AG04450 (cell line): ENCODE data around the gene TAB3. TPM values are rescaled to one million over a fixed set of nuclear protein-coding genes. Genes with fewer than 3 reads are reported as not detected.

Experiments
- CTCF ChIA-PET: fragments of 300-600, 350-600 bp; formaldehyde crosslinking; extraction: SDS; loops from one replicate; lab custom pipeline; 2022; ENCODE audit warnings: antibody characterized with exemption, inconsistent platforms; lab: Charles Lee
- POLR2A ChIA-PET: fragments of 350-600 bp; formaldehyde crosslinking; extraction: SDS; loops from one replicate; lab custom pipeline; 2021; ENCODE audit warnings: antibody characterized with exemption, inconsistent platforms; lab: Yijun Ruan, JAX
- DNase-seq: peaks from one replicate; pipeline ENCODE4 v3.0.0-alpha.2; 2011; ENCODE audit warnings: low read depth, low spot score
- H3K27ac ChIP-seq: one replicate; pipeline ENCODE4 v1.5.1; 2012; ENCODE audit warnings: low read depth, low read length, control low read depth
- H3K27me3 ChIP-seq: one replicate; pipeline ENCODE4 v1.6.0; 2012; ENCODE audit warnings: low read length; ENCODE audit not compliant: control insufficient read depth, insufficient read depth
- H3K4me3 ChIP-seq: 2 replicates; pipeline ENCODE4 v1.5.1; 2011; ENCODE audit warnings: mild to moderate bottlenecking, low read depth, low read length, control low read depth
- H3K9me3 ChIP-seq: 2 replicates; pipeline ENCODE4 v1.5.1; 2012; ENCODE audit warnings: low read length; ENCODE audit not compliant: control insufficient read depth, insufficient read depth
- polyA plus RNA-seq: library from polyadenylated mRNA; depleted of rRNA; stranded (reverse); fragments of >200 nt; gene quantifications from 2 replicates; pipeline ENCODE4 v1.2.3, GENCODE V29; 2011
- TF ChIP-seq, protein P1 (sequence below): IDR thresholded peaks from 2 replicates; pipeline ENCODE4 v1.5.1; 2011; ENCODE audit warnings: low read depth, low read length, control low read depth, inconsistent platforms

The TAB3 gene
- polyA plus RNA-seq, 1 experiment, result 14.9 TPM

DNA sequence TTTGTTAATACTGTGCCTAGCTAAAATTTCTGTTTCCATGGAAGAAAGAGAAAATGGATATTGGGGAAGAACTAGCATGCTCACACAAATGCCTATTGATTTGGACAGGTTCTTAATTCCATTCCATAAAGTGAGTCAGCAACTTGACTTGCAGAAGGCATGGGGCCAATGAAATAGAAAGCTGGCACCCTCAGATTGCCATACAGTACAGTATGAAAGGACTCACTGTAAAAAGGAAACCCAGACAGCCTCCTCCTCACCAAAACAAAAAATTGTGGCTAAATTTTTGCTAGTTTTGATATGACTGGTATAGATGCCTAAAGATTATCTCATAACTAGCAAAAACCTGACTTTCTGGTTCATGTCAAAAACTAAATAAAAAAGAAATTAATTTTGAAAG is 11.2 kb upstream of the TAB3 start:
- no peak overlapping the region for H3K27ac ChIP-seq
- POLR2A ChIA-PET, result no interaction called here
- no peak for DNase-seq

DNA sequence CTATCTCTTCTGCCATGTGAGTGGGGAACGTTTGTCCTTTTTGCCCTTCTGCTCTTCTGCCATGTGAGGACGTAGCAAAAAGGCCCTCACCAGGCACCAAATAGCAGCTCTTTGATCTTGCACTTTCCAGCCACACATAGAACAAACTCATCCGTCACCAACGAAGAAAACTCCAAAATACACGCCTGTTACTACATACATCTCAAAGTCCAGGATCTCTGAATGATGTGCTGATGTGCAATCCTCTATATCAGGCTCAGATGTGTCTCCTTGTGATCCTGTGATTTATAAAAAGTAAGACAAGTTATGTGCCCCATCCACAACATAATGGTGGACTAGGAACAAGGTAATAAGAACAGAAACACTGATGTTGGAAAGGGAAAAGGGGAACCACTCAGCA is 9.8 kb upstream of the TAB3 start:
- no peaks in the 10 kb centered on the region for H3K9me3 ChIP-seq
- ChIA-PET CTCF (no interaction called here), POLR2A (no interaction called here)
- DNase-seq, result no peak
- H3K27me3 ChIP-seq, result peaks cover 2% of the 10 kb centered on the region
- TF ChIP-seq, protein P1, sequence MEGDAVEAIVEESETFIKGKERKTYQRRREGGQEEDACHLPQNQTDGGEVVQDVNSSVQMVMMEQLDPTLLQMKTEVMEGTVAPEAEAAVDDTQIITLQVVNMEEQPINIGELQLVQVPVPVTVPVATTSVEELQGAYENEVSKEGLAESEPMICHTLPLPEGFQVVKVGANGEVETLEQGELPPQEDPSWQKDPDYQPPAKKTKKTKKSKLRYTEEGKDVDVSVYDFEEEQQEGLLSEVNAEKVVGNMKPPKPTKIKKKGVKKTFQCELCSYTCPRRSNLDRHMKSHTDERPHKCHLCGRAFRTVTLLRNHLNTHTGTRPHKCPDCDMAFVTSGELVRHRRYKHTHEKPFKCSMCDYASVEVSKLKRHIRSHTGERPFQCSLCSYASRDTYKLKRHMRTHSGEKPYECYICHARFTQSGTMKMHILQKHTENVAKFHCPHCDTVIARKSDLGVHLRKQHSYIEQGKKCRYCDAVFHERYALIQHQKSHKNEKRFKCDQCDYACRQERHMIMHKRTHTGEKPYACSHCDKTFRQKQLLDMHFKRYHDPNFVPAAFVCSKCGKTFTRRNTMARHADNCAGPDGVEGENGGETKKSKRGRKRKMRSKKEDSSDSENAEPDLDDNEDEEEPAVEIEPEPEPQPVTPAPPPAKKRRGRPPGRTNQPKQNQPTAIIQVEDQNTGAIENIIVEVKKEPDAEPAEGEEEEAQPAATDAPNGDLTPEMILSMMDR, result no peak
- no peak overlapping the region for H3K27ac ChIP-seq
- H3K4me3 ChIP-seq, result no peak overlapping the region

More for the DNA sequence above, 11.2 kb upstream of the TAB3 start:
- no peak overlapping the region for H3K4me3 ChIP-seq
- H3K9me3 ChIP-seq, result no peaks in the 10 kb centered on the region
- TF ChIP-seq, protein P1, result no peak
- H3K27me3 ChIP-seq, result peaks cover 2% of the 10 kb centered on the region
- CTCF ChIA-PET, result no interaction called here

DNA sequence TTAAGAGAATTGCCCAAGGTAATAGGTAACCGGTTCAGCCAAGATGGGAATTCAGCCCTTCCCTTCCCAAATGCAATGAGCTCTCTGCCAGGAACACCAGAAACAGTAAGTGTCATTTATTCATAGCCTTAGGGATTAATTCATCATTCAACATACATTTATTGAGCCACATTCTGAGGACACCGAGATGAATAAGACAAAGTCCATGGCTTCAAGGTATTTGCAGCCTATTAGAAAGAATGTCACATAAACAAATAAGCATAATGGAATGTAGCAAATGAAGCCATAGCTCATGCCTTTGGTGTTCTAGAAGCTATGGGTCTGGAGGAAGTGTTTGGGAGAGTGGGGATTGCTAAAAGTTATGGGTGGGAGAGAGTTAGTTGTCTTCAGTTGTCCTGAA is 6.3 kb upstream of the TAB3 start:
- POLR2A ChIA-PET, result no interaction called here
- Histone ChIP-seq H3K27me3 (peaks cover 2% of the 10 kb centered on the region), H3K4me3 (no peak overlapping the region), H3K27ac (no peak overlapping the region), H3K9me3 (no peaks in the 10 kb centered on the region)
- DNase-seq, result no peak
- TF ChIP-seq, protein P1, result no peak
- CTCF ChIA-PET, result no interaction called here

DNA sequence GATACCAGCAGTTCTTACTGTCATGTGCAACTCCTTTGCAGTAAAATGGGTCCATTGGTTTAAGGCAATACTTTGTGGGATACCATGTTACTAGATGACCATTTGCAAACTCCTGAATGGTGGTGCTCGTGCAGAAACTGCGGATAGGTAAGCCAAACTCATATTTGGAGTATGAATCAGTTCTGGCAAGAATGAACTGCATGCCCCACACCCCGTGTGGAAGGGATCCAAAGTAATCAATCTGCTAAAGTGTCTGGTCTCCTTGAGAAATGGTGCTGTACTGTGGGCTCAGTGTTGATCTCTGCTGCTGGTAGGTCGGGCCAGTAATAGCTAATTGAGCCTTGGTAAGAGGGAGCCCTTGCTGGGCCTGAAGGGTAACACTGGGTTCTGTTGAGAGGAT is 4.2 kb upstream of the TAB3 start:
- DNase-seq, result no peak
- Histone ChIP-seq H3K27me3 (no peaks in the 10 kb centered on the region), H3K9me3 (no peaks in the 10 kb centered on the region), H3K27ac (no peak overlapping the region), H3K4me3 (no peak overlapping the region)
- TF ChIP-seq, protein P1, result no peak
- ChIA-PET POLR2A (no interaction called here), CTCF (no interaction called here)

DNA sequence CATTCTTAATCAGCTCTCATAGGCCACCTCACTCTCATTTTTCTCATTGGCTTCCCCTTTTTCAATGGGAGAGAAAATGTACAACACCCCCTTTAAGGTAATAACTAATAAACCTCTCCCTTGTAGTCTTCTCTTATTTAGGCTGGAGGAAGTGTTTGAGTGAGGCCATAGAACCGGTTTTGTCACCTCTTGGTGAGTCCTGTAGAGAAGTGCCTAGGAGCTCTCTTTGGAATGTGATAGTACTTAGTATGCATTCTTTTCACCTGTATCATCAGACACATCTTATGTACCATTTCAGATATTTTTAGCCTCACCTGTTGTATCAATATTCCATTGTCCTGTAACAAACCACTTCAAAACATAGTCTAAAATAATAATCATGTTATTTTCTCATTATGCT is 3.5 kb upstream of the TAB3 start:
- POLR2A ChIA-PET, result no interaction called here
- no peaks in the 10 kb centered on the region for H3K9me3 ChIP-seq
- no peak for DNase-seq
- no peaks in the 10 kb centered on the region for H3K27me3 ChIP-seq
- CTCF ChIA-PET, result no interaction called here
- no peak overlapping the region for H3K27ac ChIP-seq
- TF ChIP-seq, protein P1, result no peak
- no peak overlapping the region for H3K4me3 ChIP-seq
